ENCODE measurements around the gene PGAM2. TPM values are rescaled to one million over a fixed set of nuclear protein-coding genes. Genes with fewer than 3 reads are reported as not detected.

PGAM2 gene
- total RNA-seq, 1 experiment from 2014 or later: 8.7 TPM

- Histone ChIP-seq H3K27me3 (ENCODE audit: insufficient read depth, low read length) (no peaks in the 10 kb centered on the region; the same call in 1 of the 2 replicates), H4K91ac (ENCODE audit: insufficient read length, low read depth, low read length) (no peak overlapping the region), H3K9me3 (ENCODE audit: control insufficient read depth, low read depth, low read length) (no peaks in the 10 kb centered on the region), H4K20me1 (ENCODE audit: control insufficient read depth, insufficient read depth, insufficient read length) (no peaks in the 10 kb centered on the region), H2BK15ac (ENCODE audit: low read depth, low read length) (no peak overlapping the region), H3K18ac (ENCODE audit: insufficient read length, low read depth, low read length) (no peak overlapping the region), H3K14ac (ENCODE audit: insufficient read depth, low read length) (no peak overlapping the region), H3K23me2 (ENCODE audit: insufficient read length, low read depth, low read length, poor library complexity, severe bottlenecking) (peaks cover 10% of the 10 kb centered on the region), H3K23ac (ENCODE audit: insufficient read length, low read depth, low read length) (no peak overlapping the region), H3K79me2 (ENCODE audit: insufficient read depth, low read length) (no peaks in the 10 kb centered on the region), H2BK5ac (ENCODE audit: insufficient read length, low read length) (no peak overlapping the region), H3K4me1 (ENCODE audit: insufficient read depth, low read length) (no peaks in the 10 kb centered on the region; the same call in 1 of the 2 replicates), H3K4ac (ENCODE audit: low read depth, low read length) (no peak overlapping the region), H3T11ph (ENCODE audit: low read length) (no peak overlapping the region), H2BK120ac (ENCODE audit: low read depth, low read length, poor library complexity, severe bottlenecking) (no peak overlapping the region), H3K4me2 (ENCODE audit: insufficient read depth, insufficient read length, low read length) (no peak overlapping the region), H3K27ac (ENCODE audit: insufficient read length, low read depth, low read length) (no peak overlapping the region), H4K8ac (replicated peaks; ENCODE audit: insufficient read length, low read depth, low read length) (no peak overlapping the region), H2AK5ac (ENCODE audit: insufficient read length, low read length) (no peak overlapping the region), H3K9ac (ENCODE audit: extremely low read depth, insufficient read length, low read length) (no peak overlapping the region), H3K56ac (ENCODE audit: insufficient read length, low read depth, low read length) (no peak overlapping the region), H2BK20ac (ENCODE audit: low read depth, low read length, poor library complexity, severe bottlenecking) (no peak overlapping the region), H3K79me1 (ENCODE audit: insufficient read depth, low read depth, low read length, poor library complexity, severe bottlenecking) (no peaks in the 10 kb centered on the region), H2AFZ (ENCODE audit: low read length) (no peak overlapping the region), H4K5ac (ENCODE audit: insufficient read length, low read depth, low read length) (no peak overlapping the region), H2BK12ac (ENCODE audit: insufficient read length, low read depth, low read length) (no peak overlapping the region)
- Mint-ChIP-seq H3K27me3 (ENCODE audit: low read depth) (peaks cover 34% of the 10 kb centered on the region), H3K4me1 (peaks cover 11 to 21% of the 10 kb centered on the region in 2 experiments), H3K4me3 (peak overlapping the region in 1 of 2 experiments; percentile 25; a peak in 2 of 5 replicates), H3K27ac (no peak overlapping the region), H3K9me3 (no peaks in the 10 kb centered on the region; a peak in 1 of 5 replicates), H3K36me3 (ENCODE audit: insufficient read depth in 1 of 3, low read depth in 3 of 3) (peaks cover 0 to 2% (median 2%) of the 10 kb centered on the region in 3 experiments; a peak in 4 of 7 replicates)
- DNase-seq: no peak
- WGBS (ENCODE audit: extremely low coverage, insufficient read length, low lambda C conversion rate): no CpG with 5 or more reads among the region's 14 CpGs
- TF ChIP-seq CTCF (conservative IDR thresholded peaks at IDR 0.05): no peak
Observed at GRCh38 chr7:44101966-44102845, 36.8 kb upstream of the PGAM2 start.

All from H9 (cell line).